Ascending aorta (tissue), 2 donors: ENCODE results near the gene NDFIP2. TPM values are rescaled to one million over a fixed set of nuclear protein-coding genes. Genes with fewer than 3 reads are reported as not detected.

Source experiments
- DNase-seq, 2 donors: peaks; one replicate each; pipeline ENCODE4 v3.0.0-alpha.2; 2019; ENCODE audit warnings: low spot score in 2 of 2
- H3K27ac ChIP-seq, 2 donors: fragments of 200-600 bp; sonication (generic); one replicate each; pipeline ENCODE4 v1.5.1; 2016 to 2017; ENCODE audit warnings: mild to moderate bottlenecking in 1 of 2
- H3K27me3 ChIP-seq: fragments of 200-600 bp; sonication (generic); one replicate; pipeline ENCODE4 v1.5.1; 2017
- H3K36me3 ChIP-seq, 2 donors: fragments of 200-600 bp; sonication (generic); one replicate each; pipeline ENCODE4 v1.5.1; 2016
- H3K4me1 ChIP-seq, 2 donors: fragments of 200-600 bp; sonication (generic); one replicate each; pipeline ENCODE4 v1.5.1; 2016 to 2017; ENCODE audit warnings: mild to moderate bottlenecking in 1 of 2
- H3K4me3 ChIP-seq, 2 donors: fragments of 200-600 bp; sonication (generic); one replicate each; pipeline ENCODE4 v1.5.1; 2016 to 2017; ENCODE audit warnings: mild to moderate bottlenecking in 1 of 2
- H3K9me3 ChIP-seq, 2 donors: fragments of 200-600 bp; sonication (generic); one replicate each; pipeline ENCODE4 v1.5.1; 2016
- CTCF ChIP-seq, 3 experiments: fragments of 200-600 bp in 2 of 3; fragments of 450-650 bp in 1 of 3; sonication (generic) in 2 of 3; IDR thresholded peaks; one replicate each; pipeline ENCODE4 v1.5.1; 2016 to 2019; ENCODE audit warnings: antibody characterized with exemption in 3 of 3, mild to moderate bottlenecking in 1 of 3, moderate library complexity in 1 of 3
- intact Hi-C: fragments of 100-400 bp; cut with DNase I; formaldehyde crosslinking; loops from one replicate; pipeline ENCODE4 v1.15.1; 2023
- total RNA-seq: library from RNA; depleted of rRNA; stranded (reverse); fragments of >200 nt; gene quantifications from one replicate; pipeline ENCODE4 v1.1.0, GENCODE V29; 2016

The NDFIP2 gene
- total RNA-seq, 1 donor from 2014 or later = 16.6 TPM

GRCh38 chr13:79604752-79605151 lies 123.8 kb downstream of the NDFIP2 start:
- TF ChIP-seq CTCF (IDR thresholded peaks at IDR 0.05) = no peak
- Histone ChIP-seq H3K4me3 (no peak overlapping the region), H3K36me3 (no peaks in the 10 kb centered on the region), H3K4me1 (no peaks in the 10 kb centered on the region), H3K27ac (no peak overlapping the region), H3K27me3 (no peaks in the 10 kb centered on the region), H3K9me3 (no peaks in the 10 kb centered on the region)
- intact Hi-C loops = no loop called here
- DNase-seq = no peak

Other genes with a start within 250 kb of the NDFIP2 start
- gene RBM26, start 74.9 kb upstream of the NDFIP2 start, total RNA-seq = 12.8 TPM